Psoas muscle (tissue), 8 donors: ENCODE measurements around the gene LRRC4C. TPM values are rescaled to one million over a fixed set of nuclear protein-coding genes. Genes with fewer than 3 reads are reported as not detected.

Source experiments
- ATAC-seq, 4 donors: fragments of 200-7000 bp; cut with Tn5 transposase; one replicate each; pipeline ENCODE4 v1.9.1; 2020; ENCODE audit warnings: moderate library complexity in 3 of 4, mild to moderate bottlenecking in 2 of 4
- DNase-seq, 2 donors: peaks; one replicate each; pipeline ENCODE4 v3.0.0-alpha.2; 2020
- H3K27ac ChIP-seq: fragments of 200-600 bp; one replicate; pipeline ENCODE4 v1.8.0; 2022
- H3K27me3 ChIP-seq, 3 donors: fragments of 200-600 bp in 1 of 3; one replicate each; pipeline versions ENCODE4 v1.6.1 to v1.8.0; 2013 to 2022; ENCODE audit warnings: low read length in 2 of 3, mild to moderate bottlenecking in 2 of 3, moderate library complexity in 1 of 3; ENCODE audit not compliant: insufficient read depth in 3 of 3
- H3K36me3 ChIP-seq, 2 donors: fragments of 200-600 bp in 1 of 2; one replicate each; pipeline versions ENCODE4 v1.6.1 to v1.8.0; 2013 to 2022; ENCODE audit warnings: low read depth in 1 of 2, mild to moderate bottlenecking in 1 of 2, moderate library complexity in 1 of 2; ENCODE audit not compliant: insufficient read depth in 1 of 2
- H3K4me1 ChIP-seq: fragments of 200-600 bp; one replicate; pipeline ENCODE4 v1.8.0; 2022
- H3K4me3 ChIP-seq: fragments of 200-600 bp; one replicate; pipeline ENCODE4 v1.8.0; 2022; ENCODE audit warnings: mild to moderate bottlenecking
- H3K9me3 ChIP-seq: fragments of 200-600 bp; one replicate; pipeline ENCODE4 v1.8.0; 2022
- CTCF ChIP-seq: fragments of 200-600 bp; IDR thresholded peaks from one replicate; pipeline ENCODE4 v1.8.0; 2022; ENCODE audit warnings: antibody characterized with exemption
- WGBS, 3 donors: extraction: QIAGEN DNeasy Blood & Tissue Kit; methylation state at CpG; one replicate each; pipeline versions ENCODE4 v1.1.6 to v1.1.7; 2013; 5-methylcytosine and 5-hydroxymethylcytosine counted together
- intact Hi-C, 2 donors: fragments of 100-400 bp; cut with DNase I; formaldehyde crosslinking; loops; one replicate each; pipeline versions ENCODE4 v1.11.0 to v1.14.2; 2022
- polyA plus RNA-seq, 3 donors: library from polyadenylated mRNA; stranded (reverse); fragments of 200-250 nt; gene quantifications; one replicate each; pipeline ENCODE4 v1.2.3, GENCODE V29; 2013
- total RNA-seq, 4 donors: library from RNA; stranded (reverse); fragmentation: NEBNext Ultra II Directional in 2 of 4; extraction: Animal tissue kit (Norgen Biotek cat#: 25700) in 2 of 4; gene quantifications; one replicate each; pipeline versions ENCODE4 v1.2.1 to v1.2.4, GENCODE V29; 2021 to 2023
- donor health status: healthy with polysubstance abuse.
- donor health status: DM: no; HTN: no; CAD: no; lungs with moderate emphysema.
- donor health status: Bipolar disorder and iron deficiency.
- donor health status: healthy.
- donor health status: DM: yes; HTN: yes; CAD: no.
- donor health status: DM: no; HTN: no; CAD: no.
- donor health status: DM: no; HTN: no; CAD: no.
- donor health status: DM: yes; HTN: yes; CAD: no.

LRRC4C gene
- total and polyA plus RNA-seq, 7 donors: 0.04 to 0.34 (median 0.12) TPM; not detected in 1

- Histone ChIP-seq H3K4me1 (no peaks in the 10 kb centered on the region), H3K4me3 (no peak overlapping the region), H3K36me3 (no peaks in the 10 kb centered on the region), H3K9me3 (no peaks in the 10 kb centered on the region), H3K27ac (no peak overlapping the region), H3K27me3 (no peaks in the 10 kb centered on the region)
- no peak for DNase-seq
- WGBS, 3 donors: 44 to 57% (median 46%) methylated on average over 4 of the region's 4 CpGs
- no peak for TF ChIP-seq CTCF
- ATAC-seq: no peak
- intact Hi-C loops: no loop called here
Measured at GRCh38 chr11:40187295-40187694, 1272.2 kb downstream of the LRRC4C start.

- H3K27ac ChIP-seq: no peak overlapping the region
- intact Hi-C loops: no loop called here
- no peak for DNase-seq
- H3K36me3 ChIP-seq: no peaks in the 10 kb centered on the region
- ATAC-seq: no peak
- H3K9me3 ChIP-seq: no peaks in the 10 kb centered on the region
- no peak overlapping the region for H3K4me3 ChIP-seq
- no peak for TF ChIP-seq CTCF
- 43 to 60% (median 50%) methylated on average over 13 of the region's 13 CpGs for WGBS, 3 donors
- no peaks in the 10 kb centered on the region for H3K4me1 ChIP-seq
- no peaks in the 10 kb centered on the region for H3K27me3 ChIP-seq
Measured at GRCh38 chr11:40186437-40187263, 1272.8 kb downstream of the LRRC4C start.

DNA sequence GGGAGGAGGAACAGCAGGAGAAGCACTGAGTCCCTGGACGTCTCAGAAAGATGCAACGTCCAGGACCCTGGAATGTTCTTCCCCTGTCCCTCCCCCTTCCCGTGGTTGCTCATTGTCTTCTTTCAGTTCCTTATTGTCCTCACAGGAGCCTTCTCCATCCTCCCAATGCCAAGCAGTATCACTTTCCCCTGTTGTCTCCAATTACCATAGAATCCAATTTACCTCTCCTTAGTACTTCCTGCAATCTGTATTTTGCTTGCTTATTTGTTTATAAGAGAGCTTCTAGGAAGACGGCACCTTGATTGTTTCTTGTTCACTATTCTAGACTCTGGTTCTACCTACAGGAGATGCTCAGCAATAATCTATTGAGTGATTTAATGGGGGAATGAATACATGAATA, 1273.7 kb downstream of the LRRC4C start:
- no peaks in the 10 kb centered on the region for H3K36me3 ChIP-seq
- intact Hi-C loops: no loop called here
- no peak for TF ChIP-seq CTCF

DNA sequence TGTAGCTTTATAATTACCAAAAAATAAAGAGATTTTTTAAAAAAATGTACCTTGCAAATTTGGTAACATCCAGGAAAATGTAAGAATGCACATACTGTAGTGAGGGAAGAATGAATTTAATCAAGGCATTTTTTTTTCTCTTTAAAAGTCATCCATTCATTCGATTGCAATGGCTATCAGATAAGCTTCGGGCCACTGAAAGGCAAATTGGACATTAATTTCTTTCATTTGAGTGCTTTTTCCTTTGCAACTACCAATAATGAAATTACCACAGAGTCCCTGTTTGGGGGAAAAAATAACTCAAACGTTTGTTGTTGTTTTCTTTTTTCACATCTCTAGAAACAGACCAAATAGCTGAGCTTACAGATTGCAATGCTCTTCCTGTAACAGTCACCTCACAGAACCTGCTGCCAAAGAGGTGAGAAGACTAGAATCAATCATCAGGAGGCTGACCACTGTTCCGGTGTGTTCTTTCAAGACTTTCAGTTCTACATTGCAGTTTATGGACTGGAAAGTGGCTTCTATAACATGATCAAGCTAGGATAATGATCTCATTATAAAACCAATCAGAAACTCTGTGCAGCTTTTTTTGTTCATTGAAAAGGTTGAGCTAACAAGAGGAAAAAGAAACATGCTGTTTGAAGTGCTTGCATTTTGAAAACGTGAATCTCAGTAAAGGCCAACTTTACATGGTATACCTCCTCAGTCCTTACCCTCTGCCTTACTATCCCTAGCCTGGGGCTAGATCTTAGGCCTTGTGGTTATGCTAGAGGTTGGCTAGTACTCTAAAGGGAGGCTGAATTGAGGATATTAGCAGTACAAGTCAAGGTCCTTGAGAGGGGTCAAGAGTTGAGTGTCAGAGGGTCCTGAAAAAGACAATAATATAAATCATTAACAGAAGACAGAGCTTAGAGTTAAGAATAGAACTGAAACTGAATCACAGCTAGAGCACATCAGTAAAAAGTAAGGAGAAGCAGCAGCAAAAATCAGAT, 1276.1 kb downstream of the LRRC4C start:
- Histone ChIP-seq H3K9me3 (no peaks in the 10 kb centered on the region), H3K4me3 (no peak overlapping the region), H3K4me1 (no peaks in the 10 kb centered on the region), H3K27ac (no peak overlapping the region), H3K27me3 (no peaks in the 10 kb centered on the region), H3K36me3 (no peaks in the 10 kb centered on the region)
- no peak for TF ChIP-seq CTCF
- intact Hi-C loops: no loop called here
- DNase-seq (no peak), ATAC-seq (no peak)
- 61 to 67% (median 62%) methylated on average over 5 of the region's 5 CpGs for WGBS, 3 donors

More for the DNA sequence above, 1273.7 kb downstream of the LRRC4C start:
- no peaks in the 10 kb centered on the region for H3K4me1 ChIP-seq
- DNase-seq: no peak
- H3K27ac ChIP-seq: no peak overlapping the region
- H3K27me3 ChIP-seq: no peaks in the 10 kb centered on the region
- H3K9me3 ChIP-seq: no peaks in the 10 kb centered on the region
- ATAC-seq: no peak
- WGBS, 3 donors: 58 to 66% (median 64%) methylated on average over 4 of the region's 4 CpGs
- no peak overlapping the region for H3K4me3 ChIP-seq
